Colonic mucosa (tissue), 4 donors: ENCODE measurements around the gene PRKAR1B. TPM values are rescaled to one million over a fixed set of nuclear protein-coding genes. Genes with fewer than 3 reads are reported as not detected.

Experiments
- DNase-seq: peaks from one replicate; pipeline ENCODE4 v3.0.0-alpha.2; 2020
- H3K27ac ChIP-seq: fragments of 200-600 bp; one replicate; pipeline ENCODE4 v1.8.0; 2021
- H3K27me3 ChIP-seq: fragments of 200-600 bp; one replicate; pipeline ENCODE4 v1.8.0; 2021
- H3K36me3 ChIP-seq: fragments of 200-600 bp; one replicate; pipeline ENCODE4 v1.8.0; 2021
- H3K4me1 ChIP-seq: fragments of 200-600 bp; one replicate; pipeline ENCODE4 v1.8.0; 2021; ENCODE audit warnings: mild to moderate bottlenecking
- H3K4me3 ChIP-seq: fragments of 200-600 bp; one replicate; pipeline ENCODE4 v1.8.0; 2021
- H3K9ac ChIP-seq, 2 donors: one replicate each; pipeline ENCODE4 v1.7.0; 2013; ENCODE audit warnings: control low read depth in 2 of 2, low read depth in 2 of 2, low read length in 2 of 2
- H3K9me3 ChIP-seq: fragments of 200-600 bp; one replicate; pipeline ENCODE4 v1.8.0; 2021
- intact Hi-C: fragments of 100-400 bp; cut with DNase I; formaldehyde crosslinking; loops from one replicate; pipeline ENCODE4 v1.14.1; 2022
- total RNA-seq, 2 donors: library from RNA; stranded (reverse); fragmentation: NEBNext Ultra II Directional in 1 of 2; extraction: Animal tissue kit (Norgen Biotek cat#: 25700) in 1 of 2; gene quantifications; one replicate each; pipeline ENCODE4 v1.2.1, GENCODE V29; 2021
- TF ChIP-seq, protein P1 (sequence below): fragments of 200-600 bp; IDR thresholded peaks from one replicate; pipeline ENCODE4 v1.8.0; 2022; ENCODE audit warnings: antibody characterized with exemption, mild to moderate bottlenecking
- donor health status: healthy.
- donor health status: DM: no; HTN: no; CAD: no.
- donor health status: DM: no; HTN: no; CAD: no.

PRKAR1B gene
- total RNA-seq, 2 donors from 2014 or later = 19.2 to 32.8 TPM

GRCh38 chr7:569996-570800, 156.9 kb downstream of the PRKAR1B start:
- Histone ChIP-seq H3K4me3 (no peak overlapping the region), H3K27ac (no peak overlapping the region), H3K9ac (no peak overlapping the region), H3K27me3 (no peaks in the 10 kb centered on the region), H3K4me1 (no peaks in the 10 kb centered on the region), H3K36me3 (no peaks in the 10 kb centered on the region), H3K9me3 (no peaks in the 10 kb centered on the region)
- TF ChIP-seq, protein P1, sequence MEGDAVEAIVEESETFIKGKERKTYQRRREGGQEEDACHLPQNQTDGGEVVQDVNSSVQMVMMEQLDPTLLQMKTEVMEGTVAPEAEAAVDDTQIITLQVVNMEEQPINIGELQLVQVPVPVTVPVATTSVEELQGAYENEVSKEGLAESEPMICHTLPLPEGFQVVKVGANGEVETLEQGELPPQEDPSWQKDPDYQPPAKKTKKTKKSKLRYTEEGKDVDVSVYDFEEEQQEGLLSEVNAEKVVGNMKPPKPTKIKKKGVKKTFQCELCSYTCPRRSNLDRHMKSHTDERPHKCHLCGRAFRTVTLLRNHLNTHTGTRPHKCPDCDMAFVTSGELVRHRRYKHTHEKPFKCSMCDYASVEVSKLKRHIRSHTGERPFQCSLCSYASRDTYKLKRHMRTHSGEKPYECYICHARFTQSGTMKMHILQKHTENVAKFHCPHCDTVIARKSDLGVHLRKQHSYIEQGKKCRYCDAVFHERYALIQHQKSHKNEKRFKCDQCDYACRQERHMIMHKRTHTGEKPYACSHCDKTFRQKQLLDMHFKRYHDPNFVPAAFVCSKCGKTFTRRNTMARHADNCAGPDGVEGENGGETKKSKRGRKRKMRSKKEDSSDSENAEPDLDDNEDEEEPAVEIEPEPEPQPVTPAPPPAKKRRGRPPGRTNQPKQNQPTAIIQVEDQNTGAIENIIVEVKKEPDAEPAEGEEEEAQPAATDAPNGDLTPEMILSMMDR = no peak
- intact Hi-C loops = no loop called here
- DNase-seq = no peak

GRCh38 chr7:569071-569855, 157.8 kb downstream of the PRKAR1B start:
- TF ChIP-seq, protein P1 = no peak
- intact Hi-C loops = no loop called here
- H3K4me3 ChIP-seq = no peak overlapping the region
- no peaks in the 10 kb centered on the region for H3K9me3 ChIP-seq
- no peak overlapping the region for H3K27ac ChIP-seq
- no peaks in the 10 kb centered on the region for H3K36me3 ChIP-seq
- H3K27me3 ChIP-seq = no peaks in the 10 kb centered on the region
- no peaks in the 10 kb centered on the region for H3K4me1 ChIP-seq
- no peak for DNase-seq
- no peak overlapping the region for H3K9ac ChIP-seq

DNA sequence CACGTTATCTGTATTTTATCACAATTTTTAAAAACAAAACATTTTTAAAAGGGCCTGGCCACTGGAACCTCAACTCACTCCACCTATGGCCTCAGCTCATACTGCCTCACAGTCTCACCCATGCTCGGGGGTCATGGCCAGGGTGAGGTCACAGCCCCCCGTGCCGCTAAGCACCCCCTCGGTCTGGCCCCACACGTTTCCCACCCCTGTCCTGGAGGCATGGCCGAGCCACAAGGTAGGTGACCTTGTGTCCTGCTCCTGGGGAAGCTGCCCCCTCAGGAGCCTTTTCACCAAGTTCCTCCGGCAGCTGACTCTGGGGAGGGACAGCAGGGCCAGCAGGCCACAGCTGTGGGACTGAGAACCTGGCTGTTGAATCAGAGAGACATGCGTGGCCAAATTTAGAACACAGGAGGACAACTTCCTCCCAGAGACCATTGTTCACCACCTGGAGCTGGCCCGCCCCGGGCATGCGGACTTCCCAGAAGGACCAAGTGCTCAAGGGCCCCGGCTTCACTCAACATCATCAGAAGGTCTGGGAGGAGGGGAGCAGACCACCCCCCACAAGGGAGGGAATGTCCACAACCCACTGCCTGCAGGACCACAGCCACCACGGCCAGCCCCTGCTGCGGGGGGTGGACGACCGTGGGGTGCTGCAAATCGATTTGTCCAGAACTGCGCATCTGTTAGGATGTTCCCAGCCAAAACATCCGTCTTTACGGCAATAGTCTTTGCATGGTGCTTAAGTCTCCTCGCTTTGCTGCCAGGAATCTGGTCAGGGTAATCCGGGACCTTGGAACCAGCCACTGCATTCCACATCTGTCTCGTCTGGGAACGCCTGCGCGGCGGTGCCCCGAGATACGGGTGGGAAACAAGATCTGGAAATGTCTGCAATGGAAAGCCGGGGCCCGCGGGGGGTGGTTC, 158.8 kb downstream of the PRKAR1B start:
- Histone ChIP-seq H3K9me3 (no peaks in the 10 kb centered on the region), H3K27me3 (no peaks in the 10 kb centered on the region), H3K27ac (no peak overlapping the region), H3K4me3 (no peak overlapping the region), H3K4me1 (no peaks in the 10 kb centered on the region), H3K9ac (no peak overlapping the region), H3K36me3 (no peaks in the 10 kb centered on the region)
- no peak for DNase-seq
- TF ChIP-seq, protein P1 = no peak
- intact Hi-C loops = no loop called here

DNA sequence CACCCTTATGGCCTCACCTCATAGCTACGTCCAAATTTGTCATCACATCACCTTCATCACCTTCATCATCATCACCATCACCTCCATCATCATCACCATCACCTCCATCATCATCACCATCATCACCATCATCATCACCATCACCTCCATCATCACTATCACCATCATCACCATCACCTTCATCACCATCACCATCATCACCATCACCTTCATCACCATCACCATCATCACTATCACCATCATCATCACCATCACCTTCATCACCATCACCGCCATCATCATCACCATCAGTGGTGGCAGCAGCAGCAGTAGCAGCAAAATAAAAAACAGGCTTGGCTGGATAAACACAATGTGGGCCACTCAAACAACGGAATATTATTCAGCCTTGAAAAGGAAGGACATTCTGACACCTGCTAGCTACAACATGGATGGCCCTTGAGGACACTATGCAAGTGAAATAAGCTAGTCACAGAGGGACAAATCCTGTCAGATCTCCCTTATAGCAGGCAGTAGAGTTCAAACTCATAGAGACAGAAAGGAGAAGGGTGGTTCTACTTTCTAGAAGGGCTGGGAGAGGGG, 159.7 kb downstream of the PRKAR1B start:
- Histone ChIP-seq H3K27me3 (no peaks in the 10 kb centered on the region), H3K9me3 (no peaks in the 10 kb centered on the region), H3K36me3 (no peaks in the 10 kb centered on the region), H3K4me3 (no peak overlapping the region), H3K9ac (no peak overlapping the region), H3K27ac (no peak overlapping the region), H3K4me1 (no peaks in the 10 kb centered on the region)
- TF ChIP-seq, protein P1 = no peak
- DNase-seq = no peak
- intact Hi-C loops = no loop called here

- TF ChIP-seq, protein P1 = no peak
- no peaks in the 10 kb centered on the region for H3K27me3 ChIP-seq
- DNase-seq = no peak
- no peaks in the 10 kb centered on the region for H3K36me3 ChIP-seq
- no peak overlapping the region for H3K9ac ChIP-seq
- H3K9me3 ChIP-seq = no peaks in the 10 kb centered on the region
- H3K27ac ChIP-seq = no peak overlapping the region
- no peak overlapping the region for H3K4me3 ChIP-seq
- H3K4me1 ChIP-seq = no peaks in the 10 kb centered on the region
- intact Hi-C loops = no loop called here
Measured at GRCh38 chr7:566100-566499, 161.0 kb downstream of the PRKAR1B start.
